HG03432 (cell line): ENCODE results near the gene MAPRE2.

Experiments
- ATAC-seq: cut with Tn5 transposase; IDR thresholded peaks from one replicate; pipeline ENCODE4 v1.9.1; 2021; ENCODE audit warnings: mild to moderate bottlenecking, moderate library complexity; ENCODE audit not compliant: unreplicated experiment

MAPRE2 gene

DNA sequence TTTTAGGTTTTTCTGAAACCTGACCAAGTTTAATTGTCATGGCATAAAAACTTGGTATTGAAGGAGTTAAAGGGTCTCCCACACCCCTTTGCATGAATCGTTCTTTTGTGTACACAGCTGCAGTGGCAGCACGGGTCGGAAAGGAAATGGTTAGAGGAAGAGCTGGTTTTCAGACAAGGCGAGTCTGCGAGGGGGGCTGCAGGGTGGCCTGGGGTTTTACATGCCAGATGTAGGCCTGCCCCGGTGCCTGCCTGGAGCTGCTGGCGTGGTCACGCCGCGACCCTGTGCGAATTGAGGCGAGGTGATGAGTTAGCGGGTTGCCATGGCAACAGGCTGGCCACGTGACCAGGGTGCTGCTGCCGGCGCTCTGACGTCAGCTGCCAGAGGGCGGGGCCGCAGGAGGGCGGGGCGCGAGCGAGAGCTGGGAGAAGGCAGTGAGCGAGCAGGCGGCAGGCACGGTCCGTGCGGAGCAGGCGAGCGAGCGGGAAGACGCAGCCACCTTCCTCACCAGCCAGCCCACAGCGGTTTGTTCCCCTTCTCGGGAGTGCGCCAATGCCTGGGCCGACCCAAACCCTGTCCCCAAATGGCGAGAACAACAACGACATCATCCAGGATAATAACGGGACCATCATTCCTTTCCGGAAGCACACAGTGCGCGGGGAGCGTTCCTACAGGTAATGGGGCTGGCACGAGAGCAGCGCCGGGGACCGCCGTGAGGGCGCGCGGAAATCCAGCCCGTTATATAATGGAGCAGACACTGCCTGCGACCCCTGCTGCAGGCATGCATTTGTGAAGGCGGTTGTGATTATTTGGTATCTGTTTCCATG lies at the start of gene MAPRE2:
TSS of gene MAPRE2 (plus strand) at position 426 of the 827 bp plus-strand sequence. CDS start at position 553, 127 bp downstream.
- ATAC-seq, result peak; percentile 83

DNA sequence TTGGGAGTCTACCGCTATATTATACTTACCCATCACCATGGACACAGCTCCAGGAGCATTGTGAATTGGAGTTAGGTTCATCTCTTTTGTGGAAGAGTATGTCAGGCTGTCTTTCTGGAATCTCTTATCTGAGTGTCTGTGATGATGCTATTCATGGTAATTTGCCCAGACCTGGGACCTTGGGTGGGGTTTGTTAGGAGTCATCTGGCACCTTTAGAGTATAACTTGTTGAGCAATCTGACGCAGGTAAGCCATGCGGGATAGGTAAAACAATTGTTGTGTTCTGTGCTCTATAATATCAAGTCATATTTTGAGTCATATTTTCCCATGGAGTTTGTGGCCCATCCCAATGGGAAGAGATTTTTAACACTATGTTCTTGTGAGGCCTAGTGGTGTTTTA lies 49.7 kb upstream of the MAPRE2 start:
- ATAC-seq, result no peak

DNA sequence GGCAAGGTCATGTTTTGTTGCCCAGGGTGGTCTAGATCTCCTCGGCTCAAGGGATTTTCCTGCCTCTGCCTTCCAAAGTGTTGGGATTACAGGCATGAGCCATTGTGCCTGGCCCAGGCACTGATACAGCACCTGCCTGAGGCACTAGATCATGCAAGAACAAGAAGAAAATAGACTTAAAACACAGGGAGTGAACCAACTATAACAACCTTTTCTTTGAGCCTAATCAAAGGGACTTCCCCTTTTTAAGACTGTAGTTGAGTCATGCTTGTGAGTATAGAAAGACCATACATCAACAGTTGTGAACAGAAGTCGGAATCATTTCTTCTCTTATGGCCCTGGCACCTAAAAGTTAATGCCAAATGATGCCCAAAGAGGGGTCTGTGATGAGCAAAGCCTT lies 47.9 kb upstream of the MAPRE2 start:
- ATAC-seq, result no peak

DNA sequence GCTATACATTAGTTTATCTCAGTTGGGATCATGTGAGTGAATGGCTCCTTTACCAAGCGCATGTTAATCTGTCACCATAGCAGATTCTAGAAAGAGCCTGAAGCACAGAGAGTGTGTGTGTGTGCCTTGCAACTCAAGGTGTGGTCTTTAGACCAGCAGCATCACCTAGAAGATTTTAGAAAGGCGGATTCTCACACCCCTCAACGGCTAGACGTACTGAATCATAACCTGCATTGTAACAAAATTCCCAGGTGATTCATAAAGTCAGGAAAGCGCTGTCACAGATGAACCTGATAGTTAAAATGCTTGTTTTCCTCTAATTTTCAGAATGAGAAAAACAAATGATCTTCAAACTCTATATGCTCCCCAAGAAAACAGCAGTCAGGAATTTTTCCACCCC lies 45.5 kb upstream of the MAPRE2 start:
- ATAC-seq, result no peak

DNA sequence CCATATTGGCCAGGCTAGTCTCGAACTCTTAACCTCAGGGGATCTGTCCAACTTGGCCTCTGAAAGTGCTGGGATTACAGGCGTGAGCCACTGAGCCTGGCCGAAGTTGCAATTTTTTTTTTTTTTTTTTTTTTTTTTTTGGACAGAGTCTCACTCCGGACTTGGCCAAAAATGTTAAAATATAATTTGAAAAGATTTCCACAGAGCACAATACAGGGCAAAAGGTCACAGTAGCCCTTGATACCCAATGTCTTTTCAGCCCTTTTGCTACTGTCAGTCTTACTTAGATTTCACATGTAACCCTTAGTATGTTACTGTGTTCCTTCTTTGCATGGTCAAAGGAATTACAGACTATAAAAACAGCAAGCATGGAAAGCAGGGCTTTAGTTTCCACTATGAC lies 42.6 kb upstream of the MAPRE2 start:
- ATAC-seq, result no peak

DNA sequence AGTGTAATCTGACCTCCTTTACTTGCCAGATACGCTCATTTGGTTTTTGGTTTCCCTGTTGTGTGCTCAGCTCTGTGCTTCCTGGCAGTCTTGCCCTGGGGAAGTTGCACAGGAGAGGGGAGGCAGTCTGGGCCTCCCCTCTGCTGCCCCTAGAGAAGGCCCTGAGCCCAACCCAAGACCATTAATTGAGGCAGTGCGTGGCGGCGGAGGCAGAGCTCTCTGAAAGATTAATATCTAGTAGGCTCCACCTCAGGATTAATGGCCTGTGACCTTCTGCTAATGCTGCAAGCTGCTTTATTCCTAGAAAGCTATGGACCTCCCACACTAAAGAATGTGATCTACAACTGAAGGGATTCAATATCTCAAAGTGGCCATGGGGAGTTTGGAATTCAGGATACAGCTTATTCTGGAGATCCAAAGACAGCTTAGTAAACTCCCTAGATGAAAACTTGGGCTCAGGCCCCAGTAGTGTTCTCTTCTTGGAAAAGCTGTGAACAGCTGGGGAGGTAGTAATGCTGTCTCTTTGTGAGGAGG lies 41.4 kb upstream of the MAPRE2 start:
- no peak for ATAC-seq

DNA sequence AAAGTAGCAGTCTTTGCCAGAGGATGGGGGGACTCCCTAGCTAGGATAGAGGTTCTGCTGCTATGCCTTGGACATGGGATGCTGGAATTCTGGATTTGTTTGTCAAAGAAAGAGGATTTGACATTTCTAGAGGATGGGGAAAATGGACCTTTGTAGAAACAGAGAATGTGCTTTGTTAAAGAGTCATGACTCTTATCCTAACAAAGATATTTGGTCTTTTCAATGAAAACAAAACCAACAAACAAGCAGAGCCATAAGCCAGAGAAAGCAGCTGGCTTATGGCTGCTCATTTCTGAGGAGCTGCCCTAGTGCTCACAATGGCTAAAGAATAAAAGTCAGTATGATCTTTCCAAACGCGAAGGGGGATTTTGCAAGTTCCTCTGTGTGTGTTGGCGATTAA lies 40.8 kb upstream of the MAPRE2 start:
- ATAC-seq, result no peak

DNA sequence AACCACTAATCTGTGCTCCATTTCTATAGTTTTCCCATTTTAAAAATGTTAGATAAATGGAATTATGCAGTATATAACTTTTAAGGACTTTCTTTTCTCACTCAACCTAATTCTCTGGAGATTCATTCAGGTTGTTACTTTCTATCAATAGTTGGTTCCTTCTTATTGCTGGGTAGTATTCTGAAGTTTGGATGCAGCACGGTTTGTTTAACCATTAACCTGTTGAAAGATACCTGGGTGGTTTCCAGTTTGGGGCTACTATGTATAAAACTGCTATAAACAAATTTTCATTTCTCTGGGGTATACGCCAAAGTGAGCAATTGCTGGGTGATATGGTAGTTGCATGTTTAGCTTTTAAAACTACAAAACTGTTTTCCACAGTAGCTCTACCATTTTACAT lies 39.1 kb upstream of the MAPRE2 start:
- ATAC-seq, result no peak

DNA sequence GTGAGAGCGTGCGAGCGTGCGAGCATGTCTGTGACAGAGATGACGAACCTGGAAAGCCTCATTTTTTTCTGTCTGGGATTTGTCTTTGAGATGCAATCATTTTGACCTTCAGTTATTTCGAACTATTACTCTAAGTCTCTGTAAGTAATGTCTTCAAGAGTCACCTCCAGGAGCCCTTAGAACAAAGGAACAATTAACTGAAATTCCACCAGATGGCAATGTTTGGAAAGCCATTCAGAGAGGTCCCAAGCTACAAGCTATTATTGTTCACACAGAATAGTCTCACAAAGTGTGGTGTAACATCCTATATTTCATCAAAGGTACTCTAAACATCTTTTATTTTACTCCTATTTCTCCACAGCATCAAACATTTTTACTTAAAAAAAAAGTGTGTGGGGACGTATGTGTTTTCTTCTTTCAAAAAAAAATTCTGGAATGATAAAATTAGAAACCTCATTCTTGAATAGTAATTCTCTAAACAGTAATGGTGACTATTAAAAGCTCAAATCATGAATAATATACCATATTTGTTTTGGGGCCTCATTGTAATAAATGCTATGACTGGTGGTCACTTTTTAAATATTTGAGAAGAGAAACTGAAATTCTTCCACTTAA lies 35.1 kb upstream of the MAPRE2 start:
- ATAC-seq, result peak; percentile 84

DNA sequence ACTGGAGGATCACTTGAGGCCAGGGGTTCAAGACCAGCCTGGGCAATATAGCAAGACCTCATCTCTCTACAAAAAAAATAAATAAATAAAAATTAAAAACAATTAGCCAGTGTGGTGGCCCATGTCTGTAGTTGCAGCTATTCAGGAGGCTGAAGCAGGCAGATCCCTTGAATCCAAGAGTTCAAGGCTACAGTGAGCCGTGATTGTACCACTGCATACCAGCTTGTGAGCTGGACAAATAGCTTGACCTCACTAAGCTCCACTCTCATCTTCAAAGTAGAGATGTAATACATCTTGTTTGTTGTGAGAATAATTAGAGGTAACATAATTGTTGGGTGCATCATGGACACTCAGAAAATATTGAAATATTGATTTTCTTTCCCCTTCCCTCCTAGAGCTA lies 31.1 kb upstream of the MAPRE2 start:
- no peak for ATAC-seq

DNA sequence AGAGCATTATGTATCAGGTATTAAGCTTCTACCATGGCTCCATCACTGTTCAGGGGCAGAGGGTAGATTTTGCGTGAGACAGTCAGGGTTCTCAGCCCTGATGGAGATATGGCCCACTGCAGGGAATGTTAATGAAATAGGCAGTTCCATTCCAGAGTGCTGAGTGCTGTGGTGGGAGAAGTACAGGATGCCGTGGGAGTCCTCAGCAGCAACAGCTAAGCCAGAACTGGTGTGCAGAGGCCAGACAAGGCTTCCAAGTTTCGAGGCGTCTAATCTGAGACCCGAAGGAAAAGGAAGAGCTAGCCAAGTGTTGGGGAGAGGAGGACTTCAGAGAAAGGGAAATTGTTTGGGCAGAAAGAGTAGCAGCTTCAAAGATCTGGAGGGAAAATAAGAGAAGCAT lies 30.2 kb upstream of the MAPRE2 start:
- ATAC-seq, result no peak

DNA sequence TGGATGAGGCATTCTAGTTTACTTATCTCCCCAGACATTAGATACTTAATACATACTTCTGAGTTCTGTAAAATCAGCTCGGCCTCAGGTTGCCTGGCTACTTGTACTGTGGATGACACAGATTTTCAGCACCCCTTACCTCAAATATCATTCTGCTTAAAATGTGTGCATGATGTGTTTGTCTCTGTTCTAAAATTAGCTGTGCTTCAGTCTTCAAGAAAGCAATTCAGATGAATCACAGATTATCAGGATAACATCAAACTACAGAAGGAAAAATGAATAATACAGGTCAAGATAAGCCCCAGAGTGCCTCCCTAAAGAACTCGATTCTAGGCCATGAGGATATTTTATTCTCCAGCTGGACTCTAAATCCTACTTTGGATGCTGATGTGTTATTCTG lies 21.3 kb upstream of the MAPRE2 start:
- ATAC-seq, result no peak

DNA sequence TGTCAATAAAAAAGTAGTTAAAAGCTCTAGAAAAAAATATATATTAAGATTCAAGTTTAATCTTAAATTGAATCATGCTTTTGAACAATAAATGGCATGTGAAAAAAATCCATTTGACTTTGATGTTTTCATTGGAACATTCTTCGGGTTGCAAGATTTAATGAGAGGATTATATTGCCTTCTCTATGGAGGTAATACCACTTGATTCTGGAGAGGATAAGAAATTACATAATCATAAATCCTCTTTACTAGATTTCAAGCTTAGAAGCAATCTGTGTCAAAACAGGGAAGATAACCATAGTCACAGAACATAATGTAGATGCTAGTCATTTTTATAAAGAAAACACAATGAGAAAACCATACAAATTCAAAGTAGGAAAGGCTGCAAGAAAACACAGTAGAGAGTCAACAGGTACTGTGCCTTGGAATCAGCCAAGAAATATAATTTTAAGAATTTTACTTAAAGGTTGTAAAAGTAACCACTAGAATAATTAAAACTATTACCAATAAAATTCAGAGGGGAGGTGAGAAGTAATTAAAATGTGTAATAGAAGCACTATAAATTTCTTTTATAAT lies 18.7 kb upstream of the MAPRE2 start:
- ATAC-seq, result no peak

DNA sequence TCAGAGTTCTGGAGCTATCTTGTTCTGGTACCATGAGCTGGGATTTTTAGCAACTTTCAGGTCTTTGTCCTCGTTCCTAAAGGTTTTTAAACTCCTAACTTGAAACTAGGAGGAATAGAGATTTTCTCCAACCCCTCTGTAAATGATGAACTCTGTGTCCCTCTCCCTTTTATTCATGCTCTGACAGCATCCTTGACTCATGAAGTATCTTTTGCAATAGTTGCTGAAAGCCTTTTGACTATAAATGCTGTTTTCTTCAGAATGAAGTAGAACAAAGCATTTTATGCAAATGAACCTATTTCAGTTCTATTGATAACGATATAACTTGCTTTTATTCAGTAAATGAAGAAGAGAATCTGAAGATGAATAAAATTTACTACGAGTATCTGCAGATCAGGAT lies 17.0 kb upstream of the MAPRE2 start:
- no peak for ATAC-seq

DNA sequence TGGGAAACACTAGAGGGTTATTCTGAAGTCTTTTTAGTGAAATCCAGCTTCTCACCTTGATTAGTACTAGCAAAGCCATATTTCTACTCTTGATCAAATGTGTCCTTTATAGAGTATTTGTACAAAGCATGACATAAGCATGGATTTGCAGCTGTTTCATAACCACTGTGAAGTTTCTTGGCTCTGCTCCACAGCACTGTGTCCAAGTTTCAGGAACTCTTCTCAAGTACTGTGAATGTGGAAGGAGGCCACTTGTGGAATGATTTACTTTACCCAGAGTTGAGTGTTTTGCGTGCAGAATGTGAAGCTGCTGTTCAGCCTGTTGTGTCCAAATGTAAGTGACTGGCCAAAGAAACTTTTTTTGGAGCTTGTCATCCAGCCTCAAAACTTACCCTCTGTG lies 16.2 kb upstream of the MAPRE2 start:
- ATAC-seq, result no peak

DNA sequence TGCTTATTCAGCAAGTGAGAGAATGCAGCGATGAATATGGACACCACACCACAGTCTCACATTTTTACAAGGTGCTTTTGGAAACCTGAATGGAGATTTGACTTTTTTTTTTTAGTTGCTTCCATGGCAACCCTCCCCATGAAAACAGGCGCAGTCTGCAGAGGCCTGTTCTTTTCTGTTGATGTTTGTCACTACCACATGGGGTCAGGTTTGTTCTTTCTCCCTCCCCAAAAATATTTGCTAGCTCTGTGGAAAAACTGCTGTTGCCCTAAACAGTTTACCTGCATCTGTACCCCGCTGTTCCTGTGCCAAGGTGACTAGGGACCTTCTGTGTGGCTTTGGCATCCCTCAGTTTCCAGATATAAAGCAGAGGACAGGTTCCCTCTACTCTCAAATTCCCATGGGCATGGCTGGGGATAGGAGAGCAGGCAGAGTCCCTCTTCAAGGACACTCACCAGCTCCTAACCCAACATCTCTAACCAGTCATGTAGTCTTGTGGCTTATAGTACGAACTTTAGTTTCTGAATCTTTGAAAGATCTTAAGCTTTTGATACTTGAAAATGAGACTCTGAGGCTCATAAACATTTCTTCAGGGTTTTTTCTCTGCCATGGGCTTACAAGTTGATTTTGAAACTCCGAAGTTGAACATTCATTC lies 14.7 kb upstream of the MAPRE2 start:
- peak; percentile 45 for ATAC-seq

DNA sequence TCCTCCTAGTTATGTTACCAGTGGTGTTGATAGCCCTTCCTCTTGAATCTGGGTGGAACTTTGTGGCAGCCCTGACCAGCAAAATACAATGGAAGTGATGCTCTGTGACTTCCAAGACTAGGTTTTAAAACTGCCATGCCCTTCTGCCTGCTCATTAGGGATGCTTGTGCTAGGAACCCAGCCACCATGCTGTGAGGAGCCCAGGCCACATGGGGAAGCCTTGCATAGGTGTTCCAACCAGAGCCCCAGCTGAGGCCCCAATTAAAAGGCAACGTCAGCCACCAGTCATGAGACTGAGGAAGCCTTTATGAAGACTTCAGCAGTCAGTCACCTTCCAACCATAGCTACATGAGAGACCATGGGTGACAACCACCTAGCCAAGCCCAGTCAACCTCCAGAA lies 14.0 kb upstream of the MAPRE2 start:
- ATAC-seq, result no peak

DNA sequence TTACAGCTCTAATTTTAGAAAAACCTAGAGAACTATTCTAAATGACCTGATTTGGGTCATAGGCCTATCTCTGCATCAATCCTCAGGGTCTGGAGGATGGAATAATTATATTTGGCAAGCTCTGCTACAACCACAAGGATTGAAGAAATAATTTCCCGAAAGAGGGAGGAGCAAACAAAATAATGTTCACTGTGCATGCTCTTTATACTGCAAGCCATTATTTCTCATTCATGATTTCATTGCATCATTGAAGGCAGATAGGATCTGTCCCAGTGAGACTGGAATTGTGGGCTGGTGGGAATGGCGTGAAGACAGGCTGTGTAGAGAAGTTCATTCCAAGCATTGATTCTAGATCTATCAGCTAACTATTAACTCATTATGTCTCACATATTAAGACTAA lies 12.7 kb upstream of the MAPRE2 start:
- no peak for ATAC-seq

DNA sequence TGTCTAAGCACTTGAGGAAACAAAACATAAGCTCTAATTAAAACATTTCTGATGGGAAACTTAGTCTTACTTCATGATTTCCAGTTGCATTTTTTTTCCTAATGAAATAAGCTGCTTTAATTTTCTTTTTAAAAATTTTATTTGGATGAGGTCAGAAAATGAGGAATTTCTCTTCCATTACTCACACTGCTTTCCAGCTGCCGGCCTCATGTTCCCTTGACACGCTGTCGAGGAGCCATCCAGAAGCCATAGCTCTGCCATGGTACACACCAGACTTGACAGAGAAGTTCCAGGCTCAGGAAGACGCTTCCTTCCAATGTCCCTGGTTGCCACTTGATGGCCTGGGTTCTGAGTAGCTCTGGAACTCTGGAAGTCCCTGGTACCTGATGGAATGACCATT lies 12.1 kb upstream of the MAPRE2 start:
- ATAC-seq, result no peak

DNA sequence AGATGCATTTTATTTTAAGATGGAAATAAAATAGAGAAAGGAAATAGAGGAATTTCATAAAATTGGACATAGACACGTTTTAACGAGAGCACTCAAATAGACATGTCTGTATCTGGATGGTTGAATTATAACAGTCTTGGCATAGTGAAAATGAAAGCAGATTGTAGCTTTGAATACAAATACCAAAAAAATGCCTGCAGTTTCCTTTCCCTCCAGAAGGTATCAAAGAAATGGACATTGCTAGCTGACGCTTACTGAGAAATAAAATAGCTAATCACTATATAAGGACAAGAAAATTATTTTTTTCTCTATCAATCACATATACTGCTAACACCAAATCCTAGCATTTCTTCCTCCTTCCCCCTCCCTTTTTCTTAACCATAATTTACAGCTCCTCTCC lies 11.4 kb upstream of the MAPRE2 start:
- ATAC-seq, result peak; percentile 81

DNA sequence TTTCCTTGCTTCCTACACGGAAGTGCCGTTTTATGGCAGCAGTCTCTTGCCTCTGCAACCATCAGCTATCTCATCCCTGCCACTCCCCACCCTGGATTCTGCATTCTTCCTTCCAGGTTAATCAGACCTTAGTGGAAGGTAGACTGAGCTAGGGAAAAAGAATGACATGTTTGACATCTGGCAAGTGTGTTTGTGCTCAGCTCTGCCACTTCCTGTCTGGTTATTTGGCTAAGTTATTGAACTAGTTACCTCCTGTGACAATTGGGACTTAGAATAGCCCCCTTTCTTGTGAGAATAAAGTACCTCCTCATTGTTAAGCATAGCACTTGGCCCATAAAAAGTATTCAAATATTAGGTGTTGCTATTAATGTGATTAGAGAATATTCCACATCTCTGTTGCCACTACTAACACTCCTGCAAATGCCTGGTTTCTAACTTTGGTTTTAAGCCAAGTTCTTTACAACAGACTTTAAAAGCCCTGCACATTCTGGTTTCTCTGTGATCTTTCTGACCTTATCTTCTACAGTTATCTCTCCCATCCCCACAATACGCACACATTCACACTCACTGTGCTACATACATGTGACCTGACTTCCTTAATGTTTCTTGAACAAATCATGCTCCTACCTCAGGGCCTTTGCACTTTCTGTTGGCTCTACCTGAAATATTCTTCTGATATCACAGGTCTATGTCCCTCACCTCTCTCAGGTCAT lies 10.8 kb upstream of the MAPRE2 start:
- peak; percentile 50 for ATAC-seq
